Hepatocyte (in vitro differentiated cells): ENCODE measurements around the gene ITGB8.

Experiments used
- EZH2 ChIP-seq: fragments of 200-600 bp; sonication (generic); IDR thresholded peaks from 2 replicates; pipeline ENCODE4 v1.6.1; 2016; ENCODE audit warnings: antibody characterized with exemption, mild to moderate bottlenecking, borderline replicate concordance
- TF ChIP-seq, protein P1 (sequence below): fragments of 200-600 bp; sonication (generic); IDR thresholded peaks from 2 replicates; pipeline ENCODE4 v1.5.1; 2016; ENCODE audit warnings: antibody characterized with exemption, mild to moderate bottlenecking; ENCODE audit not compliant: poor library complexity

DNA sequence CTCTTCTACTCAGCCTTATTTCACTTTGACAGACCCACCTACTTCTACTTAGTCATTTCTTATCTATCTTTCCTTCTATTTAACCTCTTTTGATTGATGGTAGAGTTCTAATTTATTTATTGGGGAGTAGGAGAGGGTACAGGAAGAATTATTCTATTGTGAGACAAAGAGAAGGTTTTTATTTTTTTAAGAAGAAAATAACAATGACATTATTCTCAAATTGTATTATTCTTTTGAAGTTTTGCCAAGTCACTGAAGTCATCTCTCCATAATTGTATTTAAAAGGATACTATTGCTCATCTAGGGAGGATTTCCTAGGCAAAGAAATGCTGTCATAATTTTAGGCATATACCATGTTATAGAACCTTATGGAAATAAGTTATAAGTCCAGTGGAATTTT lies 52.7 kb downstream of the ITGB8 start:
- TF ChIP-seq, protein P1, sequence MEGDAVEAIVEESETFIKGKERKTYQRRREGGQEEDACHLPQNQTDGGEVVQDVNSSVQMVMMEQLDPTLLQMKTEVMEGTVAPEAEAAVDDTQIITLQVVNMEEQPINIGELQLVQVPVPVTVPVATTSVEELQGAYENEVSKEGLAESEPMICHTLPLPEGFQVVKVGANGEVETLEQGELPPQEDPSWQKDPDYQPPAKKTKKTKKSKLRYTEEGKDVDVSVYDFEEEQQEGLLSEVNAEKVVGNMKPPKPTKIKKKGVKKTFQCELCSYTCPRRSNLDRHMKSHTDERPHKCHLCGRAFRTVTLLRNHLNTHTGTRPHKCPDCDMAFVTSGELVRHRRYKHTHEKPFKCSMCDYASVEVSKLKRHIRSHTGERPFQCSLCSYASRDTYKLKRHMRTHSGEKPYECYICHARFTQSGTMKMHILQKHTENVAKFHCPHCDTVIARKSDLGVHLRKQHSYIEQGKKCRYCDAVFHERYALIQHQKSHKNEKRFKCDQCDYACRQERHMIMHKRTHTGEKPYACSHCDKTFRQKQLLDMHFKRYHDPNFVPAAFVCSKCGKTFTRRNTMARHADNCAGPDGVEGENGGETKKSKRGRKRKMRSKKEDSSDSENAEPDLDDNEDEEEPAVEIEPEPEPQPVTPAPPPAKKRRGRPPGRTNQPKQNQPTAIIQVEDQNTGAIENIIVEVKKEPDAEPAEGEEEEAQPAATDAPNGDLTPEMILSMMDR, result no peak
- TF ChIP-seq EZH2, result no peak
